GM18951 (cell line): ENCODE measurements around the gene CSDE1.

Experiments
- POLR2A ChIP-seq: IDR thresholded peaks from 4 replicates; pipeline ENCODE4 v1.6.1; 2011; ENCODE audit warnings: mild to moderate bottlenecking; ENCODE audit not compliant: insufficient read length, insufficient read depth; ENCODE audit errors: extremely low read depth
- in situ Hi-C: fragments of 300-500 bp; cut with MboI; formaldehyde crosslinking; loops from one replicate; pipeline ENCODE4 v1.12.0; 2022; ENCODE audit warnings: low sequenced_read_pairs, mixed read lengths, inconsistent platforms; ENCODE audit not compliant: unreplicated experiment

Gene CSDE1

DNA sequence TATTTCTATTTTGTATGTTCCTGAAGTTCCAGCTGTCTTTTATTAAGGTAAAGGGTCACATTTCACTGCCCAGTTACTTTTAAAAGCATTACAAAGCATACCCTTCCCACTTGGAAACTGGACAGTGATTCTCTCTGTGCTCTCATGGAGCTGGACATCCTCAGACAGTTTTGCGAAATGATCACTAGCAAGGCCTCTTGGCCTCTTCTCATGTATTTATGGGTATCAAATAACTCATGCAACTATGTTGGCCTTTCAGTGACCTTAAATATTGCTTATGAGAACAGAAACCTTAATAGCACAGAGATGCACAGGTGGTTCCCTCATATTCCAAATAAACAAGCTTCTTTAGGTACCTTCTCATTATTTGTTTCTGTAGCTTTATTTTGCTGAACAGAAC lies 54.5 kb downstream of the CSDE1 start:
- in situ Hi-C loops, result no loop called here
- TF ChIP-seq POLR2A, result no peak

DNA sequence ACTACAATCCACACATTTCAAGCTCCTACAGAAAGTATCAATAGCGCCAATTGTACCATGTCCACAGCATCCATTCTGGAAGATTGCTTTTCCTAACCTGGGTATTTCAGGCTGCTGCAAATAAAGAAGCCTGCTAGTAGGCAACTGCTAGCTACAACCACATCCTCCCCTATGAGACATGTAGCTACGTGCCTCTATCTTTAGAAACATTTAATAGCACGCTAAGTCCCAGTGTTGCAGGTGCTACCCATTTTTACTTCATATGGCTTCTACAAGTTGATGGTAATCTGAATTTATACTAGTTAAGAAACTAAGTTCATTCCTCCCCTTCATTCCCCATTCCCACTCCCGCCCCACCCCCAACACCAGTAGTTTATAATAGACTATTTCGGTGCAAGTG lies 55.0 kb downstream of the CSDE1 start:
- TF ChIP-seq POLR2A, result no peak
- in situ Hi-C loops, result no loop called here

- TF ChIP-seq POLR2A, result no peak
- in situ Hi-C loops, result no loop called here
Measured at GRCh38 chr1:114701931-114702330, 55.9 kb downstream of the CSDE1 start.

- in situ Hi-C loops, result no loop called here
- no peak for TF ChIP-seq POLR2A
Measured at GRCh38 chr1:114700036-114700600, 57.7 kb downstream of the CSDE1 start.

- in situ Hi-C loops, result no loop called here
- no peak for TF ChIP-seq POLR2A
Measured at GRCh38 chr1:114696810-114697209, 61.0 kb downstream of the CSDE1 start.

GRCh38 chr1:114695430-114696058 lies 62.2 kb downstream of the CSDE1 start, which contains the start of gene AMPD1:
Gene AMPD1, minus strand, starts transcription at chr1:114695546. Its CDS starts 75 bp downstream, at chr1:114695471.
- in situ Hi-C loops, result no loop called here
- no peak for TF ChIP-seq POLR2A

- TF ChIP-seq POLR2A, result no peak
- in situ Hi-C loops, result no loop called here
Measured at GRCh38 chr1:114694540-114695310, 63.1 kb downstream of the CSDE1 start.

DNA sequence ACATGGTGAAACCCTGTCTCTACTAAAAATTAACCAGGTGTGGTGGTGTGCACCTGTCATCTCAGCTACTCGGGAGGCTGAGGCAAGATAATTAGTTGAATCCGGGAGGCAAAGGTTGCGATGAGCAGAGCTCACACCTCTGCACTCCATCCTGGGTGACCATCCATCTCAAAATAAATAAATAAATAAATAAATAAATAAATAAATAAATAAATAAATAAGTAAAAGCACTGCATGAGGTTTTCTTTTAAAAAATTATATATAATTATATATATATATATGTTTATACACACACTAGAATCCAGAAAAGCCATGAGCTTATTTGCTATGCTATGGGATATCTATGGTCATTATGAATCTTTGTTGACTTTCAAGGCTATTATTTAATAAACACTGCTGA lies 64.8 kb downstream of the CSDE1 start:
- TF ChIP-seq POLR2A, result no peak
- in situ Hi-C loops, result no loop called here

- in situ Hi-C loops, result no loop called here
- no peak for TF ChIP-seq POLR2A
Measured at GRCh38 chr1:114691061-114691460, 66.7 kb downstream of the CSDE1 start.

DNA sequence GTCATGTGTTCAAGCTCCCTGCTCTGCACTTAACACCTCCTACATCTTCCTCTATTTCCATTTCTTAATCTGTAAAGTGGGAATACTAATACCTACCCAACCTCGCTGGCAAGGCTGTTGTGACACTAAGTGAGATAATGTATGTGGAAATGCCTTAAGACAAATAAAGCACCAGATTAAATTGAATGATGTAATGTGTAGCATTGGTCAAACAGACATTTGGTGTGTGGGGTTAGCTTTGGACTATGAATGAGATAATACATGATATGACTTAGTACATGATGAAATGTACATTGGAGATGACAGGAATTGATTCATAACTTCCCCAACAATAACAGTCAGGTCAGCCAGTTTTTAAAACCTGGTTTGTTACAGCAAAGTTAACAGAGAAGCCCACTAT lies 67.6 kb downstream of the CSDE1 start:
- no peak for TF ChIP-seq POLR2A
- in situ Hi-C loops, result no loop called here

GRCh38 chr1:114688526-114688925 lies 69.3 kb downstream of the CSDE1 start:
- in situ Hi-C loops, result no loop called here
- TF ChIP-seq POLR2A, result no peak

- no peak for TF ChIP-seq POLR2A
- in situ Hi-C loops, result no loop called here
Measured at GRCh38 chr1:114685851-114686250, 71.9 kb downstream of the CSDE1 start.

GRCh38 chr1:114677691-114678090 lies 80.1 kb downstream of the CSDE1 start:
- in situ Hi-C loops, result no loop called here
- TF ChIP-seq POLR2A, result no peak

DNA sequence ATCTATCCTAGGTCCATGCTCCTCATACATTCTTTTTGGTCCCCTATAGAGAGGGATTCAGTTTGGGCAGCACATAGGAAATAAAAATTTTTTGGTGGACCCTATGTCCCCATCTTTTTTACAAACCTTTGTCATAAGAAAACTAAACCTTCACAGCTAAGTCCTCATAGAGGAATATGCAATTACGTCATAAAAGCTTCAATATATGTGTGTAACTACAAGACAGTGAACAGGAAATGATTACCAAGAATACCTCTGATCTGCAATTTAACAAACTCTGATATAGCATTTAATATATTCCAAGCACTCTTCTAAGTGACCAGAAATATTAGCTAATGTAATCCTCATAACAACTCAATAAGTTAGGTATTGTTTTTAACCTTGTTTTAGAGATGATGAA lies 81.7 kb downstream of the CSDE1 start:
- no peak for TF ChIP-seq POLR2A
- in situ Hi-C loops, result no loop called here
